Body of pancreas (tissue), 4 donors: ENCODE measurements around the gene TXNRD2. TPM values are rescaled to one million over a fixed set of nuclear protein-coding genes. Genes with fewer than 3 reads are reported as not detected.
A peak's percentile ranks its signal among the peaks of the same experiment; 100 is the strongest.

ENCODE experiments used
- ATAC-seq: fragments of 150-250 bp; one replicate; pipeline ENCODE4 v1.9.1; 2016
- DNase-seq, 4 donors: peaks; one replicate each; pipeline ENCODE4 v3.0.0-alpha.2; 2019
- H3K27ac ChIP-seq, 4 donors: fragments of 200-600 bp; sonication (generic); 1 replicate in 3 of 4; 2 replicates in 1 of 4; pipeline versions ENCODE4 v1.5.1 to v1.6.1; 2016 to 2019; ENCODE audit warnings: mild to moderate bottlenecking in 1 of 4, mixed read lengths in 1 of 4, moderate library complexity in 1 of 4
- H3K27me3 ChIP-seq, 2 donors: fragments of 200-600 bp; sonication (generic); one replicate each; pipeline ENCODE4 v1.6.0; 2016; ENCODE audit warnings: mild to moderate bottlenecking in 1 of 2
- H3K36me3 ChIP-seq, 2 donors: fragments of 200-600 bp; sonication (generic); replicated peaks in 1 of 2; 2 replicates each; pipeline ENCODE4 v1.5.1; 2016; ENCODE audit warnings: low read depth in 2 of 2; ENCODE audit not compliant: insufficient read depth in 1 of 2
- H3K4me1 ChIP-seq: fragments of 200-600 bp; sonication (generic); one replicate; pipeline ENCODE4 v1.6.0; 2016
- H3K4me3 ChIP-seq, 2 donors: fragments of 200-600 bp; sonication (generic); 1 replicate in 1 of 2; 2 replicates in 1 of 2; pipeline ENCODE4 v1.5.1; 2016 to 2019
- H3K9me3 ChIP-seq, 3 donors: fragments of 200-600 bp; sonication (generic); 1 replicate in 2 of 3; 2 replicates in 1 of 3; pipeline ENCODE4 v1.5.1; 2016
- POLR2A ChIP-seq, 3 donors: fragments of 450-650 bp; IDR thresholded peaks; one replicate each; pipeline ENCODE4 v1.6.1; 2016; ENCODE audit warnings: antibody characterized with exemption in 3 of 3, mild to moderate bottlenecking in 2 of 3
- WGBS, 2 donors: methylation state at CpG; one replicate each; pipeline ENCODE4 v1.1.5; 2017; 5-methylcytosine and 5-hydroxymethylcytosine counted together
- intact Hi-C: fragments of 100-400 bp; cut with DNase I; formaldehyde crosslinking; loops from one replicate; pipeline ENCODE4 v1.15.1; 2023
- total RNA-seq, 2 donors: library from RNA; depleted of rRNA; stranded (reverse); fragments of >200 nt; gene quantifications; one replicate each; pipeline ENCODE4 v1.1.0, GENCODE V29; 2016
- TF ChIP-seq, protein P1 (sequence below), 7 experiments: fragments of 450-650 bp in 4 of 7; fragments of 200-600 bp in 3 of 7; sonication (generic) in 3 of 7; IDR thresholded peaks; one replicate each; pipeline ENCODE4 v1.5.1; 2016 to 2019; ENCODE audit warnings: antibody characterized with exemption in 7 of 7

TXNRD2 gene
- total RNA-seq, 2 donors from 2014 or later = 22.1 to 23.6 TPM

DNA sequence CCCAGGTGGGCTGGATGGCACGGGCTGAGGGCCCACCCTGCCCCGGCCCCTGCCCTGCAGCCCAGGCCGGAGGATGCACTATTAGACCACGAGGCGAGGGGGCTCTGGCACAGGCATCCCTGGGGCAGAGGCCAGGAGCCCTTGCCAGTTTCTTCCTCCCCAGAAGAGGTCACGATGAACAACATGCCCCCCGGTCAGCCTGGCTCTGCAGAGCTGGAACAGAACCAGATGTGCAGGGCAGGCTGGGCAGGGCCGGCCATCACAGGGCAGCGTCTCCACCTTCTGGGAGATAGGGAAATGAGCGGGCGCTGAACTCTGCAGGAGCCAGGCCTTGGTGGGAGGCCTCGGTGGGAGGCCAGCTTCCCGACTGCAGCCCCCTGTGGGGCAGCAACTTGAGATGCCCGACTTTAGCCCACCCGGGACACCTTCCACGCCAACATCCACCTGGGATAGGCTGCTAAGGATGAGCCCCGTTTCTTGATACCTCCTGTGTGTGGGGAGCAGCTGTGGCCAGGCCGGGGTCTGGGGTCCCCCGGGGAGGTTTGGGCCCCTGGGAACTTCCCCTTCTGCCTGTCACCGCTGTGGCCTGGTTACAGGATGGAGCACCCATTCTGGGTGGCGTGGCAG, 65.2 kb downstream of the TXNRD2 start:
- intact Hi-C loops = loop anchor here (5.0 kb wide), 1 partner anchor 34 kb away; no protein-coding TSS in a partner anchor
- TF ChIP-seq, protein P1, sequence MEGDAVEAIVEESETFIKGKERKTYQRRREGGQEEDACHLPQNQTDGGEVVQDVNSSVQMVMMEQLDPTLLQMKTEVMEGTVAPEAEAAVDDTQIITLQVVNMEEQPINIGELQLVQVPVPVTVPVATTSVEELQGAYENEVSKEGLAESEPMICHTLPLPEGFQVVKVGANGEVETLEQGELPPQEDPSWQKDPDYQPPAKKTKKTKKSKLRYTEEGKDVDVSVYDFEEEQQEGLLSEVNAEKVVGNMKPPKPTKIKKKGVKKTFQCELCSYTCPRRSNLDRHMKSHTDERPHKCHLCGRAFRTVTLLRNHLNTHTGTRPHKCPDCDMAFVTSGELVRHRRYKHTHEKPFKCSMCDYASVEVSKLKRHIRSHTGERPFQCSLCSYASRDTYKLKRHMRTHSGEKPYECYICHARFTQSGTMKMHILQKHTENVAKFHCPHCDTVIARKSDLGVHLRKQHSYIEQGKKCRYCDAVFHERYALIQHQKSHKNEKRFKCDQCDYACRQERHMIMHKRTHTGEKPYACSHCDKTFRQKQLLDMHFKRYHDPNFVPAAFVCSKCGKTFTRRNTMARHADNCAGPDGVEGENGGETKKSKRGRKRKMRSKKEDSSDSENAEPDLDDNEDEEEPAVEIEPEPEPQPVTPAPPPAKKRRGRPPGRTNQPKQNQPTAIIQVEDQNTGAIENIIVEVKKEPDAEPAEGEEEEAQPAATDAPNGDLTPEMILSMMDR (IDR thresholded peaks at IDR 0.05) = no peak
- no peak for TF ChIP-seq POLR2A (IDR thresholded peaks at IDR 0.05)
- Histone ChIP-seq H3K27ac (no peak overlapping the region), H3K27me3 (no peaks in the 10 kb centered on the region), H3K4me3 (no peak overlapping the region), H3K9me3 (no peaks in the 10 kb centered on the region), H3K4me1 (peaks cover 23% of the 10 kb centered on the region), H3K36me3 (no peaks in the 10 kb centered on the region)
- 82 to 90% methylated on average over 4 to 19 of the region's 21 CpGs for WGBS, 2 donors
- ATAC-seq (no peak), DNase-seq (peak in 3 of 4 donors; percentile 4 to 11 (median 8))

DNA sequence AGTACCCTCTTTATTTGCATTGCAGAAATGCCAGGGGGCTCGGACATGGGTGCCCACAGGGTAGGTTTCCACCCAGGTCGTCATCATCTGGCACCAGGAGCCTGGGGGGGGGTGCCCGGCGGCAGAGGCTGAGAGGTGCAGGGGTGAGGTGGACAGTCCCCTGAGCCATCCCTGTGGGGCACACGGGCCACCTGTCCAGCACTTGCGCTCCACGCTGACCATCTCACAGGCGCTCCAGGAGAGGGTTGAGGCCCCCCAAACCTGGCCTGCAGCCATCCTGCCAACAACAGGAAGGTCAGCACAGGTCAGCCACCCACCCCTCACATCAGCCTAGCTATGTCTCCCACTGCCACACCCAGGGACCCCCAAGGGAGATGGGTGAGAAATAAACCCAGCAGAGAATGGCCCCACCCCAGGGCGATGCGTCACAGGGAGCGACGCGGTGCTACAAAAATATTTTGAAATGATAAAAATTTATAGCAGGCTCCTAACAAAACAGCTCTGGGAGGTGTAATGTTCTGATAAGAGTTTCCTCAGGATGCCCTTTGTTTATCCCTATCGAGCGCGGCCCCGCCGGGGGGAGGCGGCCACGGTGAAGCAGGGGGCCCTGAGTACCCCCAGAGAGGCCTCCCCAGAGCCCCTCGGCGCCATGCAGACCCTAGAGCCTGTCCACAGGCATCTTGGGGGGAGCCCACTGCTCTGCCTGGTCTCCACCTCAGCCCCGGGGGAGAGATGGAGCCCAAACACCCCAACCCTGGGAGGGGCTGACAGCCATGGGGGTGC, 65.9 kb downstream of the TXNRD2 start:
- Histone ChIP-seq H3K27me3 (no peaks in the 10 kb centered on the region), H3K4me3 (no peak overlapping the region), H3K4me1 (peaks cover 23% of the 10 kb centered on the region), H3K27ac (no peak overlapping the region), H3K36me3 (no peaks in the 10 kb centered on the region), H3K9me3 (no peaks in the 10 kb centered on the region)
- WGBS, 2 donors = 82 to 86% methylated on average over 17 to 19 of the region's 23 CpGs
- ATAC-seq (no peak), DNase-seq (peak in 3 of 4 donors; percentile 4 to 12 (median 11))
- intact Hi-C loops = loop anchor here (5.0 kb wide), 1 partner anchor 33 kb away; no protein-coding TSS in a partner anchor
- no peak for TF ChIP-seq POLR2A (IDR thresholded peaks at IDR 0.05)
- TF ChIP-seq, protein P1 (IDR thresholded peaks at IDR 0.05) = no peak

DNA sequence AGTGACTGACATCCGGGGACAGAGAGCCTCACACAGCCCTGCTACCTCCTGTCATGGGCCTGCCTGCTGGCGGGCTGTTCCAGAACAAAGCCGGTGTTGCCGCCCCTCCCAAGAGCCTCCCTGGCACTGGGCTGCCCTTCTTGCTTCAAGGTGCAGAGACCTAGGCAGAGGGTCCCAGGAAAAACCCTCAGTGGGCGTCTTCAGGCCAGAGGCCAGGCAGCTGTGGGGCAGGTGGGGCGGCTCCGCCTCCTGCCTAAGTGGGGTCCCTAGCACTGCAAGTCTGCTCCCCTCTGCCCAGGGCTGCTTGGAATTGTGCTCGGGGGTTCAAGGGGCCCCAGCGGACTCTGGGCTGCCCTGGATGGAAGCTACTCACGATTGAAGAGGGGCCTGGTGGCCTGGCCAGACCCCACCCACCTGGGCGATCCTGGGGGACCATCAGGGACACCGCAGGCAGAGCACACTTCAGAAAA, 66.5 kb downstream of the TXNRD2 start:
- ATAC-seq (no peak), DNase-seq (peak in 3 of 4 donors; percentile 3 to 10 (median 7))
- Histone ChIP-seq H3K9me3 (no peaks in the 10 kb centered on the region), H3K4me3 (no peak overlapping the region), H3K27ac (no peak overlapping the region), H3K27me3 (no peaks in the 10 kb centered on the region), H3K4me1 (peaks cover 25% of the 10 kb centered on the region), H3K36me3 (no peaks in the 10 kb centered on the region)
- TF ChIP-seq POLR2A (IDR thresholded peaks at IDR 0.05) = no peak
- TF ChIP-seq, protein P1 (IDR thresholded peaks at IDR 0.05) = no peak
- intact Hi-C loops = loop anchor here (5.0 kb wide), 1 partner anchor 33 kb away; no protein-coding TSS in a partner anchor
- 91% methylated on average over 12 of the region's 12 CpGs; no CpG with 5 or more reads in 1 of the 2 donors for WGBS, 2 donors

DNA sequence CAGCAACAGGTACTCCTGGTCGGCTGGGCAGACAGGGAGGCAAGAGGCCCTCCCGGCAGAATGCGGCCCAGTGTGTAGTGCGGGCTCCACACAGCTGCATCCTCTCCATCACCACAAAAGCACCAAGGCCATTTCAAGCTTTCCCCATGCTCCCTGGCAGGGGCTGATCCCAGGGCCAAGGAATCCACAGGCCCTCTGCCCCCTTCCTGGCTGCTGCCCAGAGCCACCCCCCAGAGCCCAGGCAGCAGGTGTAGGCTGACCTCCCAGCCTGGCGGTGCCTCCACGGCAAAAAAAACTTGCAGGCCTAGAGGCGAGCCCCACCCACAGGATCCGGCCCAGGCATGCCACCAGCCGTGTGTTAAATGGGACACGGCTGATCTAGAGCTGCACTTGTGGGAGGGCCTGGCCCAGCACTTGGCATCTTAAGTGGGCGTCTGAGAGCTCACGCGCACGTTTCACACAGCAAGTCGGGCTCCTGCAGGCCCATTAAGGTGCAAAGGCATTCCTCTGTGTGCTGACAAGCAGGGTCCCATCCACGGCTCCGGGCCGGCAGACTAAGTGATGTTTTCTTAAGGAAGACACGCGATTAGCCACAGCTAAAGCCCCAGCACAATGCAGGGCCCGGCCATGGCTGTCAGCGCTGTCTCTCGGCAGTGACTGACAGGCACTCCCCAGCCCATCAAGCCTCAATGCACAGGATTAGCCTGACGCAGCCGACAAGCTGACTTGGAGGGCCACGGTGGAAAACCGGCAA, 67.1 kb downstream of the TXNRD2 start:
- Histone ChIP-seq H3K4me1 (peaks cover 31% of the 10 kb centered on the region), H3K27ac (peak overlapping the region in 1 of 4 donors; percentile 46), H3K27me3 (no peaks in the 10 kb centered on the region), H3K4me3 (no peak overlapping the region), H3K36me3 (no peaks in the 10 kb centered on the region), H3K9me3 (no peaks in the 10 kb centered on the region)
- intact Hi-C loops = loop anchor here (5.0 kb wide), 1 partner anchor 32 kb away; no protein-coding TSS in a partner anchor
- ATAC-seq = no peak
- TF ChIP-seq, protein P1 (IDR thresholded peaks at IDR 0.05) = no peak
- TF ChIP-seq POLR2A (IDR thresholded peaks at IDR 0.05) = no peak
- DNase-seq = peak in 3 of 4 donors; percentile 5 to 19 (median 9)
- WGBS, 2 donors = 79 to 85% methylated on average over 13 to 27 of the region's 27 CpGs
